Spleen (tissue), 11 donors: ENCODE results near the gene FMN2. TPM values are rescaled to one million over a fixed set of nuclear protein-coding genes. Genes with fewer than 3 reads are reported as not detected.

Experiments
- DNase-seq: peaks from one replicate; pipeline ENCODE4 v3.0.0-alpha.2; 2020
- H3K27ac ChIP-seq, 8 donors: fragments of 200-600 bp; sonication (generic) in 7 of 8; 1 replicate in 4 of 8; 2 replicates in 4 of 8; pipeline versions ENCODE4 v1.5.0 to v1.8.0; 2016 to 2021; ENCODE audit warnings: inconsistent platforms in 4 of 8, mild to moderate bottlenecking in 4 of 8, moderate library complexity in 1 of 8
- H3K27me3 ChIP-seq, 7 donors: fragments of 200-600 bp; sonication (generic) in 6 of 7; replicated peaks in 1 of 7; 1 replicate in 4 of 7; 2 replicates in 3 of 7; pipeline versions ENCODE4 v1.5.0 to v1.8.0; 2016 to 2021; ENCODE audit warnings: inconsistent platforms in 3 of 7, mild to moderate bottlenecking in 1 of 7
- H3K36me3 ChIP-seq, 6 donors: fragments of 200-600 bp; sonication (generic) in 5 of 6; 1 replicate in 4 of 6; 2 replicates in 2 of 6; pipeline versions ENCODE4 v1.5.0 to v1.8.0; 2016 to 2021; ENCODE audit warnings: inconsistent platforms in 2 of 6
- H3K4me1 ChIP-seq, 6 donors: fragments of 200-600 bp; sonication (generic) in 5 of 6; 1 replicate in 3 of 6; 2 replicates in 3 of 6; pipeline versions ENCODE4 v1.5.0 to v1.8.0; 2016 to 2021; ENCODE audit warnings: inconsistent platforms in 3 of 6
- H3K4me3 ChIP-seq, 8 donors: fragments of 200-600 bp; sonication (generic) in 7 of 8; 1 replicate in 4 of 8; 2 replicates in 4 of 8; pipeline versions ENCODE4 v1.5.0 to v1.8.0; 2016 to 2021; ENCODE audit warnings: inconsistent platforms in 4 of 8, mild to moderate bottlenecking in 4 of 8, moderate library complexity in 2 of 8
- H3K9me3 ChIP-seq, 8 donors: fragments of 200-600 bp; sonication (generic) in 7 of 8; 1 replicate in 4 of 8; 2 replicates in 4 of 8; pipeline versions ENCODE4 v1.5.0 to v1.8.0; 2016 to 2021; ENCODE audit warnings: inconsistent platforms in 4 of 8
- POLR2A ChIP-seq, 3 donors: fragments of 450-650 bp; IDR thresholded peaks; one replicate each; pipeline ENCODE4 v1.5.1; 2017; ENCODE audit warnings: antibody characterized with exemption in 3 of 3, mild to moderate bottlenecking in 1 of 3
- POLR2AphosphoS5 ChIP-seq, 3 donors: sonication (generic); formaldehyde crosslinking; IDR thresholded peaks; one replicate each; pipeline ENCODE4 v1.5.1; 2017; ENCODE audit warnings: antibody characterized with exemption in 3 of 3
- WGBS, 5 donors: extraction: QIAGEN DNeasy Blood & Tissue Kit in 3 of 5; methylation state at CpG; one replicate each; pipeline versions ENCODE4 v1.1.5 to v1.1.7; 2013 to 2018; 5-methylcytosine and 5-hydroxymethylcytosine counted together
- intact Hi-C: fragments of 100-400 bp; cut with DNase I; formaldehyde crosslinking; loops from one replicate; pipeline ENCODE4 v1.15.0; 2023; ENCODE audit warnings: low total_unique reads
- polyA plus RNA-seq, 3 donors: library from polyadenylated mRNA; stranded (reverse); fragments of 200-250 nt; gene quantifications; one replicate each; pipeline ENCODE4 v1.2.1, GENCODE V29; 2013
- total RNA-seq, 7 donors: library from RNA; depleted of rRNA in 3 of 7; stranded (reverse); fragments of >200 nt in 3 of 7; fragmentation: NEBNext Ultra II Directional in 4 of 7; extraction: Animal tissue kit (Norgen Biotek cat#: 25700) in 4 of 7; gene quantifications; one replicate each; pipeline versions ENCODE4 v1.1.0 to v1.2.1, GENCODE V29; 2016 to 2021
- TF ChIP-seq, protein P1 (sequence below), 11 experiments: fragments of 200-600 bp in 7 of 11; fragments of 450-650 bp in 4 of 11; sonication (generic) in 4 of 11; IDR thresholded peaks in 8 of 11; conservative IDR thresholded peaks in 3 of 11; 1 replicate in 7 of 11; 2 replicates in 4 of 11; pipeline versions ENCODE4 v1.4.0 to v1.8.0; 2016 to 2021; ENCODE audit warnings: antibody characterized with exemption in 11 of 11, inconsistent platforms in 4 of 11, mild to moderate bottlenecking in 1 of 11
- donor health status: healthy with polysubstance abuse.
- donor health status: DM: no; HTN: no; CAD: no; lungs with moderate emphysema.
- donor health status: DM: no; HTN: no; CAD: no.
- donor health status: Bipolar disorder and iron deficiency.
- donor health status: healthy.
- donor health status: DM: no; HTN: no; CAD: no.
- donor health status: DM: yes; HTN: yes; CAD: no.

Gene FMN2
- total and polyA plus RNA-seq, 10 donors = 0.04 to 0.24 (median 0.12) TPM; not detected in 6

DNA sequence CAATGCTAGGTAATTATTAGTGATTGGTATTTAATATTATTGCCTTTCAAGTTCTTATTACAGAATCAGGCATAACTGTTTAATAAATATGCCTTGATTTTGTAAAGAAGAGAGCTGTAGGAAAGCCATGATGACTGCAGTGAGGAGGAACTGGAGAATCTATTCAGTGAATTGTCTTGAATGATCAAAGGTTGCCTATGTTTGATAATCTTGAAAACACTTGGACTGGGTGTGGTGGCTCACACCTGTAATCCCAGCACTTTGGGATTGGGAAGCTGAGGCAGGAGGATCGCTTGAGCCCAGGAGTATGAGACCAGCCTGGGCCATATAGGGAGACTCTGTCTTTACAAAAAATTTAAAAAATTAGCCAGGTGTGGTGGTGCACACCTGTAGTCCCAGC lies 42.4 kb downstream of the FMN2 start:
- Histone ChIP-seq H3K27me3 (peaks cover 0 to 7% (median 0%) of the 10 kb centered on the region in 7 donors), H3K27ac (no peak overlapping the region), H3K4me1 (no peaks in the 10 kb centered on the region), H3K4me3 (no peak overlapping the region), H3K36me3 (no peaks in the 10 kb centered on the region), H3K9me3 (no peaks in the 10 kb centered on the region)
- DNase-seq = no peak
- intact Hi-C loops = no loop called here
- TF ChIP-seq, protein P1, sequence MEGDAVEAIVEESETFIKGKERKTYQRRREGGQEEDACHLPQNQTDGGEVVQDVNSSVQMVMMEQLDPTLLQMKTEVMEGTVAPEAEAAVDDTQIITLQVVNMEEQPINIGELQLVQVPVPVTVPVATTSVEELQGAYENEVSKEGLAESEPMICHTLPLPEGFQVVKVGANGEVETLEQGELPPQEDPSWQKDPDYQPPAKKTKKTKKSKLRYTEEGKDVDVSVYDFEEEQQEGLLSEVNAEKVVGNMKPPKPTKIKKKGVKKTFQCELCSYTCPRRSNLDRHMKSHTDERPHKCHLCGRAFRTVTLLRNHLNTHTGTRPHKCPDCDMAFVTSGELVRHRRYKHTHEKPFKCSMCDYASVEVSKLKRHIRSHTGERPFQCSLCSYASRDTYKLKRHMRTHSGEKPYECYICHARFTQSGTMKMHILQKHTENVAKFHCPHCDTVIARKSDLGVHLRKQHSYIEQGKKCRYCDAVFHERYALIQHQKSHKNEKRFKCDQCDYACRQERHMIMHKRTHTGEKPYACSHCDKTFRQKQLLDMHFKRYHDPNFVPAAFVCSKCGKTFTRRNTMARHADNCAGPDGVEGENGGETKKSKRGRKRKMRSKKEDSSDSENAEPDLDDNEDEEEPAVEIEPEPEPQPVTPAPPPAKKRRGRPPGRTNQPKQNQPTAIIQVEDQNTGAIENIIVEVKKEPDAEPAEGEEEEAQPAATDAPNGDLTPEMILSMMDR (IDR thresholded peaks at IDR 0.05 in 8 of 11, conservative IDR thresholded peaks at IDR 0.05 in 3 of 11) = no peak
- TF ChIP-seq POLR2A (IDR thresholded peaks at IDR 0.05) = no peak
- TF ChIP-seq POLR2AphosphoS5 (IDR thresholded peaks at IDR 0.05) = no peak
- WGBS, 5 donors = 81 to 97% (median 87%) methylated on average over 1 of the region's 1 CpG

DNA sequence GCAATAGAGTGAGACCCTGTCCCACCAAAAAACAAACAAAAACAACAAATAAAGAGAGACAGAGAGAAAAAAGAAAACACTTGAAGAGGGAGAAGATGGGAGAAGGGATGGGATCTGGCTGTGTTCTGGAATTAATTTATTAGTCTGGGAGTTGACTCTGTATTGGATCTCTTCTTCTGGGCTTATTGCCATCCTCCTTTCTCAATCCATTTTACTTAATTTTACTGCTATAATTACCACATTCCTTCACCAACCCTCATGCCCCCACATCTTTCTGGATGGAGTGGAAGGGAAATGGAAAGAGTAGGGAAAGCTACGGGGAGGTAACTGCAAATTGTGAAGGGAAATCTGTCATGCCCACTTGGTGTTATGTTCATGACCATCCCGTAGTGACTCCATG lies 42.9 kb downstream of the FMN2 start:
- no peaks in the 10 kb centered on the region for H3K36me3 ChIP-seq
- WGBS, 5 donors = 80 to 84% (median 82%) methylated on average over 2 of the region's 2 CpGs
- H3K27ac ChIP-seq = no peak overlapping the region
- H3K4me3 ChIP-seq = no peak overlapping the region
- H3K9me3 ChIP-seq = no peaks in the 10 kb centered on the region
- intact Hi-C loops = no loop called here
- TF ChIP-seq, protein P1 (IDR thresholded peaks at IDR 0.05 in 8 of 11, conservative IDR thresholded peaks at IDR 0.05 in 3 of 11) = no peak
- no peak for TF ChIP-seq POLR2AphosphoS5 (IDR thresholded peaks at IDR 0.05)
- TF ChIP-seq POLR2A (IDR thresholded peaks at IDR 0.05) = no peak
- DNase-seq = no peak
- no peaks in the 10 kb centered on the region for H3K4me1 ChIP-seq
- H3K27me3 ChIP-seq = peaks cover 0 to 7% (median 0%) of the 10 kb centered on the region in 7 donors

DNA sequence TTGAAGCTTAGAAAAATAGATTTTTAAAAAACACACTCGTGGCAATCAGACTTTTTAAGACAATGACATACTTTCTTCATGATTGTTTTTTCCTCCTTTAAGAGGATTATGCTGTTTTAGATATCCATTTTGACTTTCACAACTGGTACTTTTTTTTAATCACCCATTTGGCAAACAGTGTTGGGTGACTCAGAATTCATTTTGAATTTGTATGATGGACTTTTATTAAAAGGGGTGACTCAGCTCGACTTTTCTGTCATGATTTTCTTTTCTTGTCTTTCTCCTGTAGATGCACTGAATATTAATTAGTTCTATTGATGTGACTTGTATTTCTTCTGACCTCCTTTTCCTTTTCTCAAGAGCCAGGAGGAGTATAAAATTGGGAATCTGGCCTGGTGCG lies 44.7 kb downstream of the FMN2 start:
- Histone ChIP-seq H3K27ac (no peak overlapping the region), H3K9me3 (no peaks in the 10 kb centered on the region), H3K36me3 (no peaks in the 10 kb centered on the region), H3K4me1 (no peaks in the 10 kb centered on the region), H3K4me3 (no peak overlapping the region), H3K27me3 (peaks cover 0 to 4% (median 0%) of the 10 kb centered on the region in 7 donors)
- intact Hi-C loops = no loop called here
- DNase-seq = no peak
- TF ChIP-seq, protein P1 (IDR thresholded peaks at IDR 0.05 in 8 of 11, conservative IDR thresholded peaks at IDR 0.05 in 3 of 11) = no peak
- TF ChIP-seq POLR2AphosphoS5 (IDR thresholded peaks at IDR 0.05) (no peak), POLR2A (IDR thresholded peaks at IDR 0.05) (no peak)
- 64 to 75% (median 68%) methylated on average over 3 of the region's 3 CpGs for WGBS, 5 donors

DNA sequence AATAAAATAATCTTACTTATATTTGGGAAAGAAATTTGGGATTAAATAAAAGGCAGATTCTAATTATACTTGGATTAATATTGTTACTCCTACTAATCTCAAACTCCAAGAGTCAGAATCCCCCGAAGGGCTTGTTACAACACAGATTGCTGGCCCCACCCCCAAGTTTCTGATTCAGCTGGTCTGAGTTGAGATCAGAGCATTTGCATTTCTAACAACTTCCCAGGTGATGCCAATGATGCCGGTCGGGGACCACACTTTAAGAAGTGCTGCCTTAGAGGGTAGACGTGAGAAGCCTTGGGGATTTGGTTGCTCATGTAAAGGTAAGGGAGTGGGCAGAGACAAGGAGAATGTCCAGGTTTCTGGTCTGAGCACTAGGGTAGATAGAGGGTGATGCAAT lies 47.2 kb downstream of the FMN2 start:
- H3K27ac ChIP-seq = no peak overlapping the region
- DNase-seq = no peak
- intact Hi-C loops = no loop called here
- no peaks in the 10 kb centered on the region for H3K4me1 ChIP-seq
- H3K9me3 ChIP-seq = no peaks in the 10 kb centered on the region
- TF ChIP-seq POLR2AphosphoS5 (IDR thresholded peaks at IDR 0.05) (no peak), POLR2A (IDR thresholded peaks at IDR 0.05) (no peak)
- TF ChIP-seq, protein P1 (IDR thresholded peaks at IDR 0.05 in 8 of 11, conservative IDR thresholded peaks at IDR 0.05 in 3 of 11) = no peak
- H3K27me3 ChIP-seq = no peaks in the 10 kb centered on the region
- H3K4me3 ChIP-seq = no peak overlapping the region
- WGBS, 5 donors = 45 to 66% (median 48%) methylated on average over 4 of the region's 4 CpGs
- no peaks in the 10 kb centered on the region for H3K36me3 ChIP-seq
